HAP-1 (cell line): ENCODE measurements around the gene GZMM.

Experiments
- DNase-seq, 2 experiments: peaks; one replicate each; pipeline ENCODE4 v3.0.0-alpha.2; 2016 to 2020; ENCODE audit warnings: low spot score in 2 of 2
- H3K27me3 ChIP-seq: fragments of 250-450 bp; sonication (Bioruptor Pico); 2 replicates; pipeline ENCODE4 v1.5.1; 2020; ENCODE audit warnings: low read depth, mild to moderate bottlenecking, moderate library complexity
- H3K36me3 ChIP-seq: fragments of 250-450 bp; sonication (Bioruptor Pico); replicated peaks from 2 replicates; pipeline ENCODE4 v1.5.1; 2020; ENCODE audit warnings: mild to moderate bottlenecking
- H3K4me1 ChIP-seq: fragments of 250-450 bp; sonication (Bioruptor Pico); 2 replicates; pipeline ENCODE4 v1.5.1; 2020; ENCODE audit warnings: mild to moderate bottlenecking
- H3K4me3 ChIP-seq: fragments of 250-450 bp; sonication (Bioruptor Pico); 2 replicates; pipeline ENCODE4 v1.5.1; 2020; ENCODE audit warnings: mild to moderate bottlenecking, moderate library complexity
- H3K9me3 ChIP-seq: fragments of 250-450 bp; sonication (Bioruptor Pico); 2 replicates; pipeline ENCODE4 v1.5.1; 2020; ENCODE audit warnings: mild to moderate bottlenecking, moderate library complexity
- in situ Hi-C: fragments of 300-500 bp; cut with MboI; formaldehyde crosslinking; loops from 3 replicates; pipeline ENCODE4 v1.14.3; 2020; ENCODE audit warnings: low sequenced_read_pairs, inconsistent platforms, mixed read lengths

GZMM gene

DNA sequence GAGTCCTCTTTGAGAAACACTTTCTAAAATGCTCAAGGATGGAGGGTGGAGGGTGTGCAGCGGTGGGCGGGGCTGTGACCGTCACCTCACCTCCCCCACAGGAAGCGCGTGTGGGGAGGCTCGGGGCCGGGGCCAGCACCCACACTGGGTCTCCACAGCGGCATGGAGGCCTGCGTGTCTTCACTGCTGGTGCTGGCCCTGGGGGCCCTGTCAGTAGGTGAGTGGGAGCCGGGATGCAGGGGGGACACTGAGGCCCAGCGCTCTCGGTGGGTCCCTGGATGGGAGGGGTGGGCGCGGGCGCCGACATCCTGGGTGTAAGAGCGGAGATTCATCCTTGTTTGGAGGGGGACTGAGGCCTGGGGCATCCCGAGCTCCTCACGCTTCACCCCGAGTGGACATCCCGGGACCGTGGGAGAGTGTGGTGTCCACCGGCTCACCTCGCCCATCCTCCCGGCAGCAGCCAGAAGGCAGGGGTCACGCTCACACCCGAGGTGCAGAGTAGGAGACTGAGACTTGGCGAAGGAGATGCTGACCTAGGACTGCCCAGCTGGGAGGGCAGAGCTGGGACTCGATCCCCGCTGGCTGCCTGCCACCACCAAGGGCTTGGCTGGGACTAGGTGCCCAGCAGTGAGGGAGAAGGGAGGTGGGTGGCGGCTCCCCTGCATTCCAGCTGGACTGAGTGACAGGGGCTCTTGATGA is at the start of gene GZMM:
TSS of gene GZMM (plus strand) at position 144 of the 699 bp plus-strand sequence. CDS start at position 163, 19 bp downstream.
- Histone ChIP-seq H3K9me3 (no peaks in the 10 kb centered on the region), H3K4me3 (no peak within 1 kb of the TSS), H3K27me3 (no peaks in the 10 kb centered on the region; the same call in 1 of the 2 replicates), H3K4me1 (no peaks in the 10 kb centered on the region), H3K36me3 (peaks cover 17% of the 10 kb centered on the region)
- in situ Hi-C loops, result no loop called here
- no peak for DNase-seq

DNA sequence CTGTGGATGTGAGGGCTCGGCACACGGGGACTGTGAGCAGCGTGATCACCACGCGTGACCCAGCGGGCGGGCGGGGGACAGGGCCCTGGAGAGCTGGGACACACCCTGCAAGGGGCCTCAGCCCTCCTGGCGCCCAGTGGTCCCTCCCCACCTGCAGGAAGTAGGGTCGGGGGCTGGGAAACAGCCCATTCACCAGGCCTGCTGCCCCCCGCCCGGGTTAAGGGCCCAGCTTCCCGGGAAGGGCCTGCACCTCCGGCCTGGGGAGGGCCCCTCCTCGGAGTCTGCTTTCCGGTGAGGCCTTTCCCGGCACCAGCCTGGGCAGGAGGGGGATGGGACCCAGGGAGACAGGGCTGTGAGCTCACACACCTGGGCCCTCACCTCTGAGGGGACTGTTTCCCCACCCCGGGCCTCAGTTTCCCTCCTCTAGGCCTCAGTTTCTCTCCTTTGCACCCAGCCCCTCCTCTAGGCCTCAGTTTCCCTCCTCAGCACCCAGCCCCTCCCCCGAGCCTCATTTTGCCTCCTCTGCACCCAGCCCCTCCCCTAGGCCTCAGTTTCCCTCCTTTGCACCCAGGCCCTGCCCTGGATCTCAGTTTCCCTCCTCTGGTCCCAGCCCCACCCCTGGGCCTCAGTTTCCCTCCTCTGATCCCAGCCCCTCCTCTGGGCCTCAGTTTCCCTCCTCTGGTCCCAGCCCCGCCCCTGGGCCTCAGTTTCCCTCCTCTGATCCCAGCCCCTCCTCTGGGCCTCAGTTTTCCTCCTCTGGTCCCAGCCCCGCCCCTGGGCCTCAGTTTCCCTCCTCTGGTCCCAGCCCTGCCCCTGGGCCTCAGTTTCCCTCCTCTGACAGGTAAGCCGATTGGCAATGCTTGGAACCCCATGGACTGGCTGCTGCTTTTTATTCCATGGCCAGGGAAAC is 49.4 kb upstream of the GZMM start:
- peaks cover 10% of the 10 kb centered on the region for H3K27me3 ChIP-seq
- no peak for DNase-seq
- no peak overlapping the region for H3K4me3 ChIP-seq
- no peaks in the 10 kb centered on the region for H3K36me3 ChIP-seq
- H3K4me1 ChIP-seq, result peaks cover 5% of the 10 kb centered on the region; the same call in 1 of the 2 replicates
- no peaks in the 10 kb centered on the region; the same call in 1 of the 2 replicates for H3K9me3 ChIP-seq
- in situ Hi-C loops, result no loop called here

DNA sequence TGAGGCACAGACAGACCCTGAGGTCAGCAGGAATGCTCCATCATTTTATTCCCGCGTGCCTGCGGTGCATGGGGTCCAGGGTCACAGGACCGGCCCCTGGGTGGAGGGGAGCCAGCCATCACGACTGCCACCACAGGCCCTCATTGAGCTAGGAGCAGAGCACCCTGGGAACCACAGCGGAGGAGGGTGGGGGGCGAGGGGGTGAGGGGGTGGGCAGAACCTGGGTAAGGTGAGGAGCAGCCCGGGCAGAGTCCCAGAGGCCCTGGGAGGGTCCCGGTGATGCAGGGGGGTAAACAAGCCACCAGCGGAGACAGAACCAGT is 48.8 kb upstream of the GZMM start:
- Histone ChIP-seq H3K4me3 (no peak overlapping the region), H3K27me3 (peaks cover 10% of the 10 kb centered on the region), H3K4me1 (peaks cover under 1% of the 10 kb centered on the region; the same call in 1 of the 2 replicates), H3K9me3 (no peaks in the 10 kb centered on the region; the same call in 1 of the 2 replicates), H3K36me3 (no peaks in the 10 kb centered on the region)
- in situ Hi-C loops, result no loop called here
- no peak for DNase-seq

DNA sequence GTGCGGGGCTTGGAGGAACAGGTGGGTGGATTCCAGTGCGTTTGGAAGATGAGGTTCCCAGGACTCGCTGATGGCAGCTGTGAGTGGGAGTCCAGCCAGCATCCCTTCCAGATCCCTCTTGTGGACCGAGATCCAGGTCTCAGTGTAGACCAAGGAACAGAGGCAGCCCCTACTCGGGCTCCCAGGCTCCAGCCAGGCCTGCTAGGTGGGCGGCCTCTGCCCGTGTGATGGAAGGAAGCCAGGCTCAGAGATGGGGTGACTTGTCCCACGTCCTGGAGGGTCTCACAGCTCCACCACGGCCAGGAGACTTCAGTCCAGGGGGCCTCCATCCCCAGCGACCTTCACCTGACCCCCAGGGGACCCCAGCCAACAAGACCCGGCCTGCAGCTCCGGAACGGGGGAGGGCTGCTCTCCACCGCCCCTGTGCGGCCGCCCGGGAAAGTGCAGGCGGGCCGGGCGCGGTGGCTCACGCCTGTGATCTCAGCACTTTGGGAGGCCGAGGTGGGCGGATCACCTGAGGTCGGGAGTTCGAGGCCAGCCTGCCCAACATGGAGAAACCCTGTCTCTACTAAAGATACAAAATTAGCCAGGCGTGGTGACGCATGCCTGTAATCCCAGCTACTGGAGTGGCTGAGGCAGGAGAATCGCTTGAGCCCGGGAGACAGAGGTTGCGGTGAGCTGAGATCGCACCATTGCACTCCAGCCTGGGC is 48.3 kb upstream of the GZMM start:
- Histone ChIP-seq H3K27me3 (peaks cover 10% of the 10 kb centered on the region), H3K4me3 (no peak overlapping the region), H3K36me3 (no peaks in the 10 kb centered on the region), H3K4me1 (no peaks in the 10 kb centered on the region), H3K9me3 (no peaks in the 10 kb centered on the region; the same call in 1 of the 2 replicates)
- DNase-seq, result peak; percentile 39 to 65
- in situ Hi-C loops, result no loop called here

DNA sequence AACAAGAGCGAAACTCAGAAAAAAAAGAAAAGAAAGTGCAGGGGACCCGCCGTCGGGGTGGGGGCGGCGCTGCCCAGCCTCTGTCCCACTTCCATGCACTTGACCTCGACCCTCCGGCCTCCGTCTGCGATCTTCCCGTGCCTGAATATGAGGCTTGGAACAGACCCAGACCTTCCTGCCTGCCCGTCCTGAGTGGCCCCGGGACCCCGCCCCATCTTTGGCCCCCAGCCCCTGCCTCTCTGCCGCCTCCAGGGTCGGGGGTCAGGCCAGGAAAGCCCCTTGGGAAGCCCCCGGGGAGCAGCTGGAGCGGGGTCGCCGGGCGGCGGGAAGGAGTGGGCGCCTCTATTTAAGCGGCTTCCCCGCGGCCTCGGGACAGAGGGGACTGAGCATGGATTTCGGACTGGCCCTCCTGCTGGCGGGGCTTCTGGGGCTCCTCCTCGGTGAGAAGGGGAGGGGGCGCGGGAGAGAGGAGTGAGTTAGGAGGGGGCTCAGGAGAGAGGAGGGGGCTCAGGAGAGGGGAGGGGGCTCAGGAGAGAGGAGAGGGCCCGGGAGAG is 47.7 kb upstream of the GZMM start, which contains the start of gene MADCAM1:
TSS of gene MADCAM1 (plus strand) at position 375 of the 554 bp plus-strand sequence. CDS start at position 389, 14 bp downstream.
- in situ Hi-C loops, result no loop called here
- Histone ChIP-seq H3K27me3 (peaks cover 10% of the 10 kb centered on the region), H3K4me3 (peak within 1 kb of the TSS; percentile 13; the same call in 1 of the 2 replicates), H3K4me1 (no peaks in the 10 kb centered on the region), H3K9me3 (no peaks in the 10 kb centered on the region; the same call in 1 of the 2 replicates), H3K36me3 (no peaks in the 10 kb centered on the region)
- DNase-seq, result no peak

DNA sequence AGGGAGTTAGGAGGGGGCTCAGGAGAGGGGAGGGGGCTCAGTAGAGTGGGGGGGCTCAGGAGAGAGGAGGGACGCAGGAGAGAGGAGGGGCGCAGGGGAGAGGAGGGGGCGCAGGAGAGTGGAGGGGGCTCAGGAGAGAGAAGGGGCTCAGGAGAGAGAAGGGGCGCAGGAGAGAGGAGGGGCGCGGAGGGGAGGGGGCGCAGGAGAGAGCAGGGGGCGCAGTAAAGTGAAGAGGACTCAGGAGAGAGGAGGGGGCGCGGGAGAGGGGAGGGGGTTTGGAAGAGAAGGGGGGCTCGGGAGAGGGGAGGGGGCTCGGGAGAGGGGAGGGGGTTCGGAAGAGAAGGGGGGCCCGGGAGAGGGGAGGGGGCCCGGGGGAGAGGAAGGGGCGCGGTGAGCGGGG is 46.9 kb upstream of the GZMM start:
- in situ Hi-C loops, result no loop called here
- Histone ChIP-seq H3K9me3 (no peaks in the 10 kb centered on the region; the same call in 1 of the 2 replicates), H3K4me3 (no peak overlapping the region), H3K27me3 (peaks cover 10% of the 10 kb centered on the region), H3K36me3 (no peaks in the 10 kb centered on the region), H3K4me1 (no peaks in the 10 kb centered on the region)
- DNase-seq, result no peak

DNA sequence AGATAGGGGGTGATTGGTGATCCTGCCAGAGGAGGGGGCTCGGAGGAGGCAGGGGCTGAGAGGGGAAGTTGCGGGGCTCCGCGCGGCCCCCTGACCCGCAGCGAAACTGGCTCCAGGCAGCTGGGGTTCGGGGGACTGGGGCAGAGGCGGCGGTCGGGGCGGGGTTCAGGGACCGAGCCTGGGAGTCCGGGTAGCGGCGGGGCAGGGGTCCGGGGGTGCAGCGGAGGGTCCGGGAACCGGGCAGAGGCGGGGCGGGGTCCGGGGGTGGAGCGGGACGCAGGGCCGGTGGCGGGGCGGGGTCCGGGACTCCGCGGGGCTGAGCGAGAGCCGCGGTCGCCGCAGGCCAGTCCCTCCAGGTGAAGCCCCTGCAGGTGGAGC is 46.4 kb upstream of the GZMM start:
- DNase-seq, result no peak
- Histone ChIP-seq H3K4me1 (no peaks in the 10 kb centered on the region), H3K9me3 (peaks cover under 1% of the 10 kb centered on the region; the same call in 1 of the 2 replicates), H3K36me3 (no peaks in the 10 kb centered on the region), H3K4me3 (peak overlapping the region; percentile 13; the same call in 1 of the 2 replicates), H3K27me3 (peaks cover 10% of the 10 kb centered on the region)
- in situ Hi-C loops, result no loop called here

DNA sequence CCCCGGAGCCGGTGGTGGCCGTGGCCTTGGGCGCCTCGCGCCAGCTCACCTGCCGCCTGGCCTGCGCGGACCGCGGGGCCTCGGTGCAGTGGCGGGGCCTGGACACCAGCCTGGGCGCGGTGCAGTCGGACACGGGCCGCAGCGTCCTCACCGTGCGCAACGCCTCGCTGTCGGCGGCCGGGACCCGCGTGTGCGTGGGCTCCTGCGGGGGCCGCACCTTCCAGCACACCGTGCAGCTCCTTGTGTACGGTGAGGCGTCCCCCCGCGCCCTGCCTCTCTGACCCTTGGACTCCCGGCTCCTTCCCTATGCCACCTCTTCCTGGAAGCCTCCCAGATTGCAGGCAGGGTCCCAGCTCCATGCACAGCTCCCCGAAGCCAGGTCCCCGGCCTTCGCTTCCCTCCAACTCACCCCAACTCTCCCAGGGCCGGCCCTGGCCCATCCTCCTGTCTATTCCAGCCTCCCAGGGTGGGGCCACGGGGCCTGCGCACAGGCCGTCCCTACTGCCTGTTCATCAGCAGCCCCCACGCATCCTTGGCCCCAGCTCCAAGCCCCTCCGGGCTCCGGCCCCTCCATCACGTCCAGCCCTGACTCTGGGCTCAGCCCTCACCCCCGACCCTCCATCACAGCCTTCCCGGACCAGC is 45.9 kb upstream of the GZMM start:
- no peaks in the 10 kb centered on the region for H3K4me1 ChIP-seq
- H3K27me3 ChIP-seq, result peaks cover 10% of the 10 kb centered on the region
- in situ Hi-C loops, result no loop called here
- H3K4me3 ChIP-seq, result no peak overlapping the region
- no peak for DNase-seq
- H3K36me3 ChIP-seq, result no peaks in the 10 kb centered on the region
- peaks cover 2% of the 10 kb centered on the region; the same call in 1 of the 2 replicates for H3K9me3 ChIP-seq

DNA sequence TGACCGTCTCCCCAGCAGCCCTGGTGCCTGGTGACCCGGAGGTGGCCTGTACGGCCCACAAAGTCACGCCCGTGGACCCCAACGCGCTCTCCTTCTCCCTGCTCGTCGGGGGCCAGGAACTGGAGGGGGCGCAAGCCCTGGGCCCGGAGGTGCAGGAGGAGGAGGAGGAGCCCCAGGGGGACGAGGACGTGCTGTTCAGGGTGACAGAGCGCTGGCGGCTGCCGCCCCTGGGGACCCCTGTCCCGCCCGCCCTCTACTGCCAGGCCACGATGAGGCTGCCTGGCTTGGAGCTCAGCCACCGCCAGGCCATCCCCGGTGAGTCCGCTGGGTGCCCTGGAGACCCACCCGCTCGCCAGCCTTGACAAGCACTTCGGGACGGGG is 45.4 kb upstream of the GZMM start:
- DNase-seq, result no peak
- in situ Hi-C loops, result no loop called here
- Histone ChIP-seq H3K4me3 (no peak overlapping the region), H3K27me3 (peaks cover 10% of the 10 kb centered on the region), H3K36me3 (no peaks in the 10 kb centered on the region), H3K9me3 (peaks cover 2% of the 10 kb centered on the region; the same call in 1 of the 2 replicates), H3K4me1 (no peaks in the 10 kb centered on the region)

DNA sequence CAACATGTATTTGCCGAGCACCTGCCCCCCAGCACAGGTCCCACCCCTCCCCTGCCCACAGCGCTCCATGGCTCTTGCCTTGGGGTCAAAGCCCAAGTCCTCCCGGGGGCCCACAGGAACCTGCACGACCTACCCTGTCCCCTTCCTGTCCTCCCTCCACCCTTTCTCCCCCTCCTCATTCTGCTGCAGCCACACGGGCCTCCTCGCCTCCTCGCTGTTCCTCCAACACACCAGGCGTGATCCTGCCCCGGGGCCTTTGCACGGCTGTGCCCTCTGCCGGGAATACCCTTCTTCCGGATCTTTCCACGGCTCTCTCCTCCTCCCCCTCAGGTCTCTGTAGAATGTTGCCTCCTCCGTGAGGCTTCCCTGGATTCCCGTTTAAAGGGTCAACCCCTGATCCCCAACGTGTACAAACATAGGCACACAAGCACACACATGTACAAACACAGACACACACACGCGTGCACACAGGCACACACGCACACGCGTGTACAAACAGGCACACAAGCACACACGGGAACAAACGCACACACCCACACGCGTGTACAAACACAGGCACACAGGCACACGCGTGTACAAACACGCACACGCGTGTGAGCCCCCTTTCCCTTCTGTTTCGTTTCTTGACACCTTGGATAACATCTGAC is 44.8 kb upstream of the GZMM start:
- Histone ChIP-seq H3K36me3 (no peaks in the 10 kb centered on the region), H3K4me1 (no peaks in the 10 kb centered on the region), H3K4me3 (no peak overlapping the region), H3K9me3 (peaks cover 2% of the 10 kb centered on the region; the same call in 1 of the 2 replicates), H3K27me3 (peaks cover 10% of the 10 kb centered on the region)
- DNase-seq, result no peak
- in situ Hi-C loops, result no loop called here

DNA sequence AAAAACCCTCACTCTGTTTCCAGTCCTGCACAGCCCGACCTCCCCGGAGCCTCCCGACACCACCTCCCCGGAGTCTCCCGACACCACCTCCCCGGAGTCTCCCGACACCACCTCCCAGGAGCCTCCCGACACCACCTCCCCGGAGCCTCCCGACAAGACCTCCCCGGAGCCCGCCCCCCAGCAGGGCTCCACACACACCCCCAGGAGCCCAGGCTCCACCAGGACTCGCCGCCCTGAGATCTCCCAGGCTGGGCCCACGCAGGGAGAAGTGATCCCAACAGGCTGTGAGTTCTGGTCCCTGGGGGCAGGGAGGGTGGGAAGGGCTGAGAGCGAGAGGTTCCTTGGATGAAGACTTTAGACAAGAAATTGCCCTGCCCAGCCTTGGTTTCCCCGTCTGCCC is 42.2 kb upstream of the GZMM start:
- H3K36me3 ChIP-seq, result no peaks in the 10 kb centered on the region
- DNase-seq, result no peak
- H3K27me3 ChIP-seq, result peaks cover 10% of the 10 kb centered on the region
- H3K4me3 ChIP-seq, result no peak overlapping the region
- H3K9me3 ChIP-seq, result peaks cover 2% of the 10 kb centered on the region; the same call in 1 of the 2 replicates
- in situ Hi-C loops, result no loop called here
- H3K4me1 ChIP-seq, result peaks cover 4% of the 10 kb centered on the region

DNA sequence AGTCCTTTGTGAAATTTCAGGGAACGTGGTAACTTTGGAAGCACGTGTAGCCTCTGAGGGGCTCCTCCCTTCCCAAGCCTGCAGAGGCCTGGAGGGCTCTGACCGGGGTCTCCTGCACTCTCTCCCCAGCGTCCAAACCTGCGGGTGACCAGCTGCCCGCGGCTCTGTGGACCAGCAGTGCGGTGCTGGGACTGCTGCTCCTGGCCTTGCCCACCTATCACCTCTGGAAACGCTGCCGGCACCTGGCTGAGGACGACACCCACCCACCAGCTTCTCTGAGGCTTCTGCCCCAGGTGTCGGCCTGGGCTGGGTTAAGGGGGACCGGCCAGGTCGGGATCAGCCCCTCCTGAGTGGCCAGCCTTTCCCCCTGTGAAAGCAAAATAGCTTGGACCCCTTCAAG is 39.2 kb upstream of the GZMM start:
- Histone ChIP-seq H3K27me3 (no peaks in the 10 kb centered on the region), H3K4me1 (peaks cover 7% of the 10 kb centered on the region), H3K36me3 (peaks cover 3% of the 10 kb centered on the region; the same call in 1 of the 2 replicates), H3K4me3 (no peak overlapping the region), H3K9me3 (0 out of 2 replicates have a peak, but pooled peaks cover 2% of the 10 kb centered on the region)
- in situ Hi-C loops, result no loop called here
- no peak for DNase-seq
